ENCODE data around the gene SLCO4A1.

SLCO4A1 gene

GRCh38 chr20:62638679-62639406, 3.5 kb upstream of the SLCO4A1 start:
- H3K27ac Mint-ChIP-seq (ENCODE audit: low read depth) = no peak overlapping the region
- H3K4me1 Mint-ChIP-seq = no peaks in the 10 kb centered on the region
- no peaks in the 10 kb centered on the region for H3K9me3 Mint-ChIP-seq
- ATAC-seq (replicated peaks; ENCODE audit: extremely low read depth, poor library complexity, severe bottlenecking) (no peak), DNase-seq (ENCODE audit: low spot score in 2 of 2) (no peak)
- peaks cover 2% of the 10 kb centered on the region for H3K36me3 Mint-ChIP-seq (ENCODE audit: insufficient read depth)
- H3K27me3 Mint-ChIP-seq = peaks cover 18% of the 10 kb centered on the region
- H3K4me3 Mint-ChIP-seq = no peak overlapping the region

DNA sequence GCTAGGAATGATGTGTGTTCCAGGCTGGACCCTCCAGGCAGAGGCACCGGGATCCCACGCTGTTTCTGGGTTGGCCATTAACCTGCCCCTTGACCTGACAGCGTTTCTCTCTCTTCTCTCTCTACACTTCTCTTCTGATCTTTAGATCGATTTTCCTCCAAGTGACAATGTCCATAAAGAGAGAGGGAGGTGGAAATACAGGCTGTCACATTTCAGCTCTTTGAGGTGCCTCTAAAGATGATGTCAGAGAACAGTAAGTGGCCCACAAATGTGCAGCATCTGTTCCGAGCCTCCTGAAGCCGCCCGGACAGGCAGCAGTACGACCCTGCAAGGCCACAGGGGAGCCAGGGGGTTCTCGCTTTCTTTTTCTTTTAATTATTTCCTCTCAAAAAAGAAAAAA, 2.5 kb upstream of the SLCO4A1 start:
- H3K36me3 Mint-ChIP-seq (ENCODE audit: insufficient read depth) = peaks cover 2% of the 10 kb centered on the region
- H3K9me3 Mint-ChIP-seq = no peaks in the 10 kb centered on the region
- peaks cover 17% of the 10 kb centered on the region for H3K27me3 Mint-ChIP-seq
- H3K27ac Mint-ChIP-seq (ENCODE audit: low read depth) = no peak overlapping the region
- no peak overlapping the region for H3K4me3 Mint-ChIP-seq
- DNase-seq (ENCODE audit: low spot score in 2 of 2) (no peak), ATAC-seq (replicated peaks; ENCODE audit: extremely low read depth, poor library complexity, severe bottlenecking) (no peak)
- no peaks in the 10 kb centered on the region for H3K4me1 Mint-ChIP-seq

- H3K27ac Mint-ChIP-seq (ENCODE audit: low read depth) = no peak overlapping the region
- H3K27me3 Mint-ChIP-seq = peaks cover 5% of the 10 kb centered on the region
- peaks cover 5% of the 10 kb centered on the region for H3K36me3 Mint-ChIP-seq (ENCODE audit: insufficient read depth)
- no peak for ATAC-seq (replicated peaks; ENCODE audit: extremely low read depth, poor library complexity, severe bottlenecking)
- H3K9me3 Mint-ChIP-seq = no peaks in the 10 kb centered on the region
- DNase-seq (ENCODE audit: low spot score in 2 of 2) = no peak
- no peaks in the 10 kb centered on the region for H3K4me1 Mint-ChIP-seq
- H3K4me3 Mint-ChIP-seq = no peak overlapping the region
These were observed 1.4 kb upstream of the SLCO4A1 start for GRCh38 chr20:62640870-62641269.

DNA sequence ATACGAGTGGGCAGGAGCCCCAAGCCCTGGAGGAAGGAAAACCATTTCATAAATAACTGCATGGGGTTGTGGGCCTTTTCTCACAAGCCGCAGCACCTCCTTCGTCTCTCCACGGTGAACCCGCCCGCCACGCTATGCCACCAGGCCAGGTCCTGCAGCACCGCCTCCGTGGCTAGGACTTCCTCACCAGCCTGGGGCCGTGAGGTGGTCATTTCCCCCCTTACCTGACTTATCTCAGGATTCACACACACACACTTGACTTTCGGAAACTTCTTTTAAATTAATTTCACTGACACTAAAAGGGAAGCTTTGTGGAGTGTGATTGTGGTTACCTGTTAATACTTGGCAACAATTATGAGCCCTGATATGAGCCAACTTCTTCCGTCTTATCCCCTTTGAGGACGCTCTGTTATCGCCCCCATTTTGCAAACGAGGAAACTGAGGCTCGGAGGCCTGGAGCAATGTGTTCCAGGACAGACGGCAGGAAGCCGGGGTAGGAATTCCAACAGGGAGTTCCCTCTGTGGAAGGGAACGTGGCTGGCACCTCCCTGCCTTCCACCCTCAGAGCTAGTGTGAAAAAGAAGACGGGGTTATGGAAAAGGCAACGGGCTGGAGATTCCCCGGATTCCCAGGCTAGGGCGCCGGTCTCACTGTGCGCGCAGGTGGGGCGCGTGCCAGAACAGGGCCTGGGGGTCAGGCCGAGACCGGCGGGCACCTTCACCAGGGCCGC, 817 bp upstream of the SLCO4A1 start:
- no peak for ATAC-seq (replicated peaks; ENCODE audit: extremely low read depth, poor library complexity, severe bottlenecking)
- no peak for DNase-seq (ENCODE audit: low spot score in 2 of 2)
- no peak overlapping the region for H3K27ac Mint-ChIP-seq (ENCODE audit: low read depth)
- H3K4me1 Mint-ChIP-seq = no peaks in the 10 kb centered on the region
- no peaks in the 10 kb centered on the region for H3K27me3 Mint-ChIP-seq
- peak overlapping the region; percentile 74 for H3K4me3 Mint-ChIP-seq
- H3K9me3 Mint-ChIP-seq = no peaks in the 10 kb centered on the region
- H3K36me3 Mint-ChIP-seq (ENCODE audit: insufficient read depth) = peaks cover 5% of the 10 kb centered on the region

DNA sequence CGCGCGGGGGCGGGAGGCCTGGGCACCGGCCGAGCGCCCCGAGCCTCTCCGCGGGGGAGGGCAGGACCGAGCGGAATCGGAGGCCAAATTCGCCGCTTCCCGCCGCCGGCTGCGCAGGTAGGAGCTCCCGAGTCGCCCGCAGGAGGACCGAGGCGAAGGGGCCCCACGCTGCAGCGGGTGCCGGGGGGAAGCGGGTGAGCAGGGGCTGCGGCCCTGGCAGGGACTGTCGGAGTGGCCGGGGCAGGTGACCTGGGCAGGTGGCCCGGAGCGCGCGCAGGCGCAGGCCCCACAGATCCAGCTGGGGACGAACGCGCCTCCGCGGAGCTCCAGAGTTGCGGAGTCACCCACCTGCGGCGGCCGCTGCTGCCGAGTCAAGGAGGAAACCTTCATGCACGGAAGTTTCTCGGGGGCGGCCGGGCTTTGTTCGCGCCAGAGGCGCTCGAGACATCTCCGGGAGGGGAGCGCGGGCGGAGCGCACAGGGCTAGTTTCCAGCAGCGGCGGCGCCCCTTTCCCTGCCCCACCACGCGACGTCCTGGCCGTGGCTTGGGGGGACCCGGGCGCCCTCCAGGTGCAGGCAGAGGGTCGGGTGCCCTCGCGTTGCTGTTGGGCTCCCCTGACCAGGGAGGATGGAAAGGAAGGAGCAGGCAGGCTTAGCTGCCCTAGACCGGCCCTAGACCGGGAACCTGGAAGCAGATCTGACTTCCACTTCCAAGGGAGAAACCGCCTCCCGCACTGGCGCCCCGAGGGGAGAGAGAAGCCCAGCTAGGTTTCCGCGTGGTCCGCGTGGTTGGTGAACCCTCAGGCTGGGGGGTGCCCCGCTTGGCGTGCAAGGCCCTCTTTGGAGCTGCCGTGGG, 590 bp downstream of the SLCO4A1 start:
- ATAC-seq (replicated peaks; ENCODE audit: extremely low read depth, poor library complexity, severe bottlenecking) (peak; percentile 74), DNase-seq (ENCODE audit: low spot score in 2 of 2) (peak in 1 of 2 donors; percentile 41)
- Mint-ChIP-seq H3K9me3 (no peaks in the 10 kb centered on the region), H3K27me3 (no peaks in the 10 kb centered on the region), H3K36me3 (ENCODE audit: insufficient read depth) (peaks cover 11% of the 10 kb centered on the region), H3K4me1 (peaks cover 6% of the 10 kb centered on the region), H3K27ac (ENCODE audit: low read depth) (no peak overlapping the region), H3K4me3 (peak overlapping the region; percentile 74)

DNA sequence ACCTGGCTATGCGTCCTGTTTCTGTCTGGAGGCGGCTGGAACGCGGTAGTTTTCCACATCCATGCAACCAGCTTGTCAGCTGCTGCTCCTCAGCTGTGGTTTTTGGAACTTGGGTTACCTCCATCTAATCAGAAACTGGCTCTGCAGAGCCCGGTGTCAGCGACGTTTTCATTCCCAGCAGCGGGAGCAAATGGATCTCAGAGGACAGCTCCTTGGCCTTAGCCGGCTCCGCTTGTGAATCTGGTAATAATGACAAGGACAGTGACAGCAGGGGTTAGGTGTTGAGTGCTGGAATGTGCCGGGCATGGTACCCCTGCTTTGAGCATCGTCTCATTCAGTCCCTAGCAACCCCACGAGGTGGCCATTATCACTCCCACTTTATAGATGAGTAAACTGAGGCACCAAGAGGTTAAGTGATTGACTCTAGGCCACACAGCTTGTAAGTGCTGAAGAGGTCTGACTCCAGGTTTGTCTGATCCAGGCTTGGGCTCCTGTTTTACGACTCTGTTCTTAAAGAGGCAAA, 1.3 kb downstream of the SLCO4A1 start:
- Mint-ChIP-seq H3K9me3 (no peaks in the 10 kb centered on the region), H3K4me1 (peaks cover 6% of the 10 kb centered on the region), H3K27me3 (no peaks in the 10 kb centered on the region), H3K36me3 (ENCODE audit: insufficient read depth) (peaks cover 10% of the 10 kb centered on the region), H3K4me3 (peak overlapping the region; percentile 74), H3K27ac (ENCODE audit: low read depth) (no peak overlapping the region)
- no peak for ATAC-seq (replicated peaks; ENCODE audit: extremely low read depth, poor library complexity, severe bottlenecking)
- no peak for DNase-seq (ENCODE audit: low spot score in 2 of 2)

GRCh38 chr20:62644044-62644795, 1.9 kb downstream of the SLCO4A1 start:
- H3K4me1 Mint-ChIP-seq = peaks cover 6% of the 10 kb centered on the region
- H3K9me3 Mint-ChIP-seq = no peaks in the 10 kb centered on the region
- ATAC-seq (replicated peaks; ENCODE audit: extremely low read depth, poor library complexity, severe bottlenecking) (no peak), DNase-seq (ENCODE audit: low spot score in 2 of 2) (no peak)
- H3K36me3 Mint-ChIP-seq (ENCODE audit: insufficient read depth) = peaks cover 10% of the 10 kb centered on the region
- H3K27ac Mint-ChIP-seq (ENCODE audit: low read depth) = no peak overlapping the region
- no peaks in the 10 kb centered on the region for H3K27me3 Mint-ChIP-seq
- no peak overlapping the region for H3K4me3 Mint-ChIP-seq

- no peak for ATAC-seq (replicated peaks; ENCODE audit: extremely low read depth, poor library complexity, severe bottlenecking)
- Mint-ChIP-seq H3K27me3 (no peaks in the 10 kb centered on the region), H3K27ac (ENCODE audit: low read depth) (no peak overlapping the region), H3K4me3 (no peak overlapping the region), H3K4me1 (peaks cover 6% of the 10 kb centered on the region), H3K9me3 (no peaks in the 10 kb centered on the region), H3K36me3 (ENCODE audit: insufficient read depth) (peaks cover 10% of the 10 kb centered on the region)
- no peak for DNase-seq (ENCODE audit: low spot score in 2 of 2)
These were observed 2.6 kb downstream of the SLCO4A1 start for GRCh38 chr20:62644802-62645496.

DNA sequence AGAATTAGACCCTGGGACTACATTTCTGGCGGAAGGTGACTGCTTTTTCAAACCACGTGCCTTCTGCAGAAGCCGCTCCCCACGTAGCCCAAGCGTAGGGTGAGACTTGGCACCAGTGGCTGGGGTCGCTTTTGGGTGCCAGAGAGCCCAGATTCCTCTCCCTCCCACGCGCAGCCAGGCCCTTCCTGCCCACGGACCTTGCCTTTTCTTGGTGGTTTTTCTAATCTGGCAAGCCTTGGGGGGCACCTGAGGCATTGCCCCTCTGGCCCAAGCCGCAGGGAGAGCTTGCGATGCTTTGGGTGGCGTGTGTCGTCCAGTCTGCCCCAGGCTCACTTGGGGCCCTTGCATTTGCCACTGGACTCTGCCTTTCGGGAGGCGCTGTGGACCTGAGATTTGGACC, 3.3 kb downstream of the SLCO4A1 start:
- ATAC-seq (replicated peaks; ENCODE audit: extremely low read depth, poor library complexity, severe bottlenecking) (no peak), DNase-seq (ENCODE audit: low spot score in 2 of 2) (no peak)
- Mint-ChIP-seq H3K36me3 (ENCODE audit: insufficient read depth) (peaks cover 10% of the 10 kb centered on the region), H3K4me3 (no peak overlapping the region), H3K27ac (ENCODE audit: low read depth) (no peak overlapping the region), H3K4me1 (peaks cover 6% of the 10 kb centered on the region), H3K27me3 (no peaks in the 10 kb centered on the region), H3K9me3 (no peaks in the 10 kb centered on the region)

- Mint-ChIP-seq H3K27ac (ENCODE audit: low read depth) (no peak overlapping the region), H3K9me3 (no peaks in the 10 kb centered on the region), H3K4me3 (no peak overlapping the region), H3K27me3 (no peaks in the 10 kb centered on the region), H3K4me1 (peaks cover 18% of the 10 kb centered on the region), H3K36me3 (ENCODE audit: insufficient read depth) (peaks cover 13% of the 10 kb centered on the region)
- ATAC-seq (replicated peaks; ENCODE audit: extremely low read depth, poor library complexity, severe bottlenecking) = no peak
- no peak for DNase-seq (ENCODE audit: low spot score in 2 of 2)
These were observed 4.7 kb downstream of the SLCO4A1 start for GRCh38 chr20:62646851-62647520.

- peaks cover 25% of the 10 kb centered on the region for H3K4me1 Mint-ChIP-seq
- no peak overlapping the region for H3K4me3 Mint-ChIP-seq
These were observed 5.4 kb downstream of the SLCO4A1 start for GRCh38 chr20:62647521-62648317.

More at GRCh38 chr20:62647521-62648317, 5.4 kb downstream of the SLCO4A1 start:
- H3K36me3 Mint-ChIP-seq (ENCODE audit: insufficient read depth) = peaks cover 15% of the 10 kb centered on the region
- no peaks in the 10 kb centered on the region for H3K27me3 Mint-ChIP-seq
- ATAC-seq (replicated peaks; ENCODE audit: extremely low read depth, poor library complexity, severe bottlenecking) (no peak), DNase-seq (ENCODE audit: low spot score in 2 of 2) (no peak)
- H3K27ac Mint-ChIP-seq (ENCODE audit: low read depth) = no peak overlapping the region
- H3K9me3 Mint-ChIP-seq = no peaks in the 10 kb centered on the region

Data from central memory CD8-positive, alpha-beta T cell (primary cell).